Measurements from ENCODE around the gene ZNF268.

GRCh38 chr12:133221241-133221640 lies 39.9 kb downstream of the ZNF268 start:
- TF ChIP-seq CTCF (IDR thresholded peaks at IDR 0.05) (no peak), POLR2A (IDR thresholded peaks at IDR 0.05) (no peak)
